Lung (tissue), 12 donors: ENCODE data around the gene CDH19. TPM values are rescaled to one million over a fixed set of nuclear protein-coding genes. Genes with fewer than 3 reads are reported as not detected.
A peak's percentile ranks its signal among the peaks of the same experiment; 100 is the strongest.
"Not testable (repeated sequence)": the region's sequence is repeated elsewhere in the genome, so short reads cannot be mapped to it uniquely, and the experiment has no call there.

ENCODE experiments used
- ATAC-seq: fragments of 200-7000 bp; cut with Tn5 transposase; one replicate; pipeline ENCODE4 v1.9.1; 2020; ENCODE audit warnings: moderate number of reproducible peaks; ENCODE audit not compliant: insufficient read depth, low FRiP score
- DNase-seq, 3 donors: peaks; one replicate each; pipeline ENCODE4 v3.0.0-alpha.2; 2013 to 2017
- H3K27ac ChIP-seq, 2 donors: one replicate each; pipeline ENCODE4 v1.5.1; 2013; ENCODE audit warnings: mild to moderate bottlenecking in 2 of 2, moderate library complexity in 2 of 2, control low read depth in 1 of 2, inconsistent platforms in 1 of 2, low read depth in 1 of 2, low read length in 1 of 2
- H3K27me3 ChIP-seq, 3 donors: one replicate each; pipeline ENCODE4 v1.5.1; 2013; ENCODE audit warnings: low read length in 2 of 3; ENCODE audit not compliant: control insufficient read depth in 3 of 3, insufficient read depth in 3 of 3
- H3K36me3 ChIP-seq, 4 donors: one replicate each; pipeline ENCODE4 v1.5.1; 2013; ENCODE audit warnings: low read length in 4 of 4, mild to moderate bottlenecking in 1 of 4, moderate library complexity in 1 of 4; ENCODE audit not compliant: control insufficient read depth in 4 of 4, insufficient read depth in 4 of 4
- H3K4me1 ChIP-seq, 5 donors: one replicate each; pipeline ENCODE4 v1.5.1; 2013; ENCODE audit warnings: low read length in 5 of 5, mild to moderate bottlenecking in 2 of 5, moderate library complexity in 1 of 5; ENCODE audit not compliant: control insufficient read depth in 5 of 5, insufficient read depth in 5 of 5
- H3K4me3 ChIP-seq: one replicate; pipeline ENCODE4 v1.5.1; 2013; ENCODE audit warnings: mild to moderate bottlenecking, control low read depth, moderate library complexity
- H3K9ac ChIP-seq, 2 donors: one replicate each; pipeline ENCODE4 v1.5.1; 2013; ENCODE audit warnings: low read length in 2 of 2, control low read depth in 1 of 2; ENCODE audit not compliant: insufficient read depth in 1 of 2
- H3K9me3 ChIP-seq, 4 donors: one replicate each; pipeline ENCODE4 v1.5.1; 2013; ENCODE audit warnings: low read length in 3 of 4, mild to moderate bottlenecking in 1 of 4, moderate library complexity in 1 of 4; ENCODE audit not compliant: control insufficient read depth in 4 of 4, insufficient read depth in 3 of 4
- CTCF ChIP-seq: IDR thresholded peaks from 2 replicates; pipeline ENCODE4 v1.5.1; 2012; ENCODE audit warnings: mild to moderate bottlenecking; ENCODE audit errors: control extremely low read depth, extremely low read depth
- WGBS, 2 donors: extraction: QIAGEN DNeasy Blood & Tissue Kit; methylation state at CpG; one replicate each; pipeline ENCODE4 v1.1.7; 2013; 5-methylcytosine and 5-hydroxymethylcytosine counted together
- polyA plus RNA-seq, 2 donors: library from polyadenylated mRNA; stranded (reverse); fragments of 200-250 nt; gene quantifications; one replicate each; pipeline ENCODE4 v1.2.1, GENCODE V29; 2013
- total RNA-seq, 2 donors: library from RNA; depleted of rRNA in 1 of 2; stranded (reverse); fragments of >200 nt in 1 of 2; gene quantifications; one replicate each; pipeline ENCODE4 v1.2.1, GENCODE V29; 2014 to 2021
- donor health status: control.
- donor health status: control.
- donor health status: Bipolar disorder and iron deficiency.
- donor health status: healthy.
- donor health status: DM: yes; HTN: yes; CAD: no.

Gene CDH19
- total and polyA plus RNA-seq, 4 donors, result 0.13 to 1.7 (median 0.95) TPM

- Histone ChIP-seq H3K9me3 (no peaks in the 10 kb centered on the region), H3K9ac (no peak overlapping the region), H3K4me3 (no peak overlapping the region), H3K36me3 (no peaks in the 10 kb centered on the region), H3K4me1 (no peaks in the 10 kb centered on the region), H3K27me3 (no peaks in the 10 kb centered on the region), H3K27ac (no peak overlapping the region)
- no peak for ATAC-seq
- peak; percentile 2 for TF ChIP-seq CTCF
- WGBS, 2 donors, result 33 to 43% methylated on average over 3 of the region's 3 CpGs
- DNase-seq, result peak; percentile 83 to 89 (median 88)
Observed at GRCh38 chr18:66495844-66496243, 108.0 kb downstream of the CDH19 start.

- H3K4me1 ChIP-seq, result no peaks in the 10 kb centered on the region
- no peaks in the 10 kb centered on the region for H3K27me3 ChIP-seq
- no peak overlapping the region for H3K4me3 ChIP-seq
- no peak overlapping the region for H3K27ac ChIP-seq
- no peak for ATAC-seq
- TF ChIP-seq CTCF, result no peak
- H3K36me3 ChIP-seq, result no peaks in the 10 kb centered on the region
- H3K9ac ChIP-seq, result no peak overlapping the region
- no peaks in the 10 kb centered on the region for H3K9me3 ChIP-seq
- DNase-seq, result peak in 1 of 3 donors; percentile 5
- WGBS, 2 donors, result 82 to 87% methylated on average over 3 of the region's 3 CpGs
Observed at GRCh38 chr18:66473882-66474281, 130.0 kb downstream of the CDH19 start.

GRCh38 chr18:66466184-66466583 is 137.7 kb downstream of the CDH19 start:
- 87 to 92% methylated on average over 5 of the region's 5 CpGs for WGBS, 2 donors
- DNase-seq, result not testable (repeated sequence)

GRCh38 chr18:66461344-66461743 is 142.5 kb downstream of the CDH19 start:
- no peak for TF ChIP-seq CTCF
- Histone ChIP-seq H3K4me1 (no peaks in the 10 kb centered on the region), H3K36me3 (no peaks in the 10 kb centered on the region), H3K9me3 (peaks cover 0 to 6% (median 0%) of the 10 kb centered on the region in 4 donors), H3K27me3 (no peaks in the 10 kb centered on the region), H3K27ac (no peak overlapping the region), H3K9ac (no peak overlapping the region), H3K4me3 (no peak overlapping the region)
- 76 to 80% methylated on average over 3 of the region's 3 CpGs for whole genome bisulfite sequencing, 2 donors
- no peak for ATAC-seq
- DNase-seq, result no peak

More at GRCh38 chr18:66466184-66466583, 137.7 kb downstream of the CDH19 start:
- not testable (repeated sequence) for H3K4me1 ChIP-seq, ATAC-seq, H3K9ac ChIP-seq, H3K36me3 ChIP-seq, H3K4me3 ChIP-seq, H3K9me3 ChIP-seq, H3K27me3 ChIP-seq, H3K27ac ChIP-seq
